Ovary (tissue), 1 donor: ENCODE measurements around the gene SLC12A5.

ENCODE experiments used
- EP300 ChIP-seq: sonication (generic); formaldehyde crosslinking; IDR thresholded peaks from one replicate; pipeline ENCODE4 v1.6.1; 2017; ENCODE audit warnings: antibody characterized with exemption
- POLR2A ChIP-seq: fragments of 450-650 bp; IDR thresholded peaks from one replicate; pipeline ENCODE4 v1.6.1; 2017; ENCODE audit warnings: antibody characterized with exemption, mild to moderate bottlenecking, moderate library complexity

DNA sequence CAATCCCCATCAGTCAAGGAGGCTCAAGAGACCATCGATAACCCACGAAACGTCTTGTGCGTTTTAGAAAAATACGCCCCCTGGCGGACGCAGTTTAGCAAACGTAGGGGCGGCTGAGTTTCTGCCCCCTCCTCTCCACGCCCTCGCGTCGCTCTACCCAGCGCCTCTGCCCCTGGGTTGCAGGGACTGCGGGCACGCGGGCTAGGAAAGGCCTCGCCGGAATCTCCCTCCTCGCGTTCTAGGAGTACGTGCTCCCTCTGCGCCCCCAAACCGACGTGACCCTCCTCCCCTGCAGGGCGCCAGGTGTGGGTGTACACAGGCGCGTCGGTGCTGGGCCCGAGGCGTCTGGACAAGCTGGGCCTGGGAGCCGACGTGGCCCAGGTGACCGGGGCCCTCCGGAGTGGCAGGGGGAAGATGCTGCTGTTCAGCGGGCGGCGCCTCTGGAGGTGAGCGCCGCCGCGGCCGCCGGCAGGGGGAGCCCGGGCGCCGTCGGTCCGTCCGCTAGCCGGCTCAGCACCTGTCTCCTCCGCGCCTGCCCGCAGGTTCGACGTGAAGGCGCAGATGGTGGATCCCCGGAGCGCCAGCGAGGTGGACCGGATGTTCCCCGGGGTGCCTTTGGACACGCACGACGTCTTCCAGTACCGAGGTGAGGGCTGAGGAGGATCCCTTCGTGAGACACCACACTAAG is 15.0 kb upstream of the SLC12A5 start:
- TF ChIP-seq EP300 (no peak), POLR2A (no peak)
